Measurements from ENCODE around the gene TMEM109. TPM values are rescaled to one million over a fixed set of nuclear protein-coding genes. Genes with fewer than 3 reads are reported as not detected.

TMEM109 gene
- total RNA-seq, 1 experiment from 2014 or later = 78.1 TPM

GRCh38 chr11:60887556-60887955 lies 26.4 kb upstream of the TMEM109 start:
- no TSS peak for BruUV-seq (replicated peaks)
- intact Hi-C loops (cut with micrococcal nuclease; ENCODE audit: unreplicated experiment) = loop anchor here (1.0 kb wide), 2 partner anchors 56 to 112 kb away; no protein-coding TSS in a partner anchor
- Mint-ChIP-seq H3K4me3 (ENCODE audit: low read depth, unreplicated experiment) (no peak overlapping the region), H3K27ac (ENCODE audit: unreplicated experiment) (no peak overlapping the region), H3K4me1 (ENCODE audit: low read depth, unreplicated experiment) (no peaks in the 10 kb centered on the region), H3K36me3 (ENCODE audit: insufficient read depth, unreplicated experiment) (peaks cover 6% of the 10 kb centered on the region), H3K27me3 (ENCODE audit: unreplicated experiment) (no peaks in the 10 kb centered on the region), H3K9me3 (ENCODE audit: low read depth, unreplicated experiment) (no peaks in the 10 kb centered on the region)
- DNase-seq = peak; percentile 47
- CTCF ChIA-PET = interaction anchor here (0.7 to 1.8 kb wide), 11 partner anchors 12 to 542 kb away, joined by 3 to 54 read pairs (median 4); partner anchors contain the start of gene TMEM109
- TF ChIP-seq CTCF (IDR thresholded peaks at IDR 0.05; ENCODE audit: unreplicated experiment) = peak; percentile 30

- intact Hi-C loops (cut with micrococcal nuclease; ENCODE audit: unreplicated experiment) = no loop called here
- no peaks in the 10 kb centered on the region for H3K4me1 Mint-ChIP-seq (ENCODE audit: low read depth, unreplicated experiment)
- no peaks in the 10 kb centered on the region for H3K9me3 Mint-ChIP-seq (ENCODE audit: low read depth, unreplicated experiment)
- CTCF ChIA-PET = interaction anchor here (0.7 kb wide), 1 partner anchor 118 kb away, joined by 4 read pairs; no protein-coding TSS in a partner anchor
- no peaks in the 10 kb centered on the region for H3K27me3 Mint-ChIP-seq (ENCODE audit: unreplicated experiment)
- BruUV-seq (replicated peaks) = no TSS peak
- no peak for DNase-seq
- peaks cover 6% of the 10 kb centered on the region for H3K36me3 Mint-ChIP-seq (ENCODE audit: insufficient read depth, unreplicated experiment)
- no peak overlapping the region for H3K4me3 Mint-ChIP-seq (ENCODE audit: low read depth, unreplicated experiment)
- H3K27ac Mint-ChIP-seq (ENCODE audit: unreplicated experiment) = no peak overlapping the region
- TF ChIP-seq CTCF (IDR thresholded peaks at IDR 0.05; ENCODE audit: unreplicated experiment) = no peak
Observed at GRCh38 chr11:60889869-60890311, 24.1 kb upstream of the TMEM109 start.

- H3K4me1 Mint-ChIP-seq (ENCODE audit: low read depth, unreplicated experiment) = no peaks in the 10 kb centered on the region
- no peak overlapping the region for H3K27ac Mint-ChIP-seq (ENCODE audit: unreplicated experiment)
- BruUV-seq (replicated peaks) = no TSS peak
- no peaks in the 10 kb centered on the region for H3K27me3 Mint-ChIP-seq (ENCODE audit: unreplicated experiment)
- CTCF ChIA-PET = no interaction called here
- no peaks in the 10 kb centered on the region for H3K9me3 Mint-ChIP-seq (ENCODE audit: low read depth, unreplicated experiment)
- peaks cover 6% of the 10 kb centered on the region for H3K36me3 Mint-ChIP-seq (ENCODE audit: insufficient read depth, unreplicated experiment)
- intact Hi-C loops (cut with micrococcal nuclease; ENCODE audit: unreplicated experiment) = no loop called here
- no peak for DNase-seq
- no peak overlapping the region for H3K4me3 Mint-ChIP-seq (ENCODE audit: low read depth, unreplicated experiment)
- no peak for TF ChIP-seq CTCF (IDR thresholded peaks at IDR 0.05; ENCODE audit: unreplicated experiment)
Observed at GRCh38 chr11:60890696-60891095, 23.3 kb upstream of the TMEM109 start.

- Mint-ChIP-seq H3K4me3 (ENCODE audit: low read depth, unreplicated experiment) (no peak overlapping the region), H3K27ac (ENCODE audit: unreplicated experiment) (no peak overlapping the region), H3K4me1 (ENCODE audit: low read depth, unreplicated experiment) (no peaks in the 10 kb centered on the region), H3K36me3 (ENCODE audit: insufficient read depth, unreplicated experiment) (peaks cover 8% of the 10 kb centered on the region), H3K27me3 (ENCODE audit: unreplicated experiment) (no peaks in the 10 kb centered on the region), H3K9me3 (ENCODE audit: low read depth, unreplicated experiment) (no peaks in the 10 kb centered on the region)
- CTCF ChIA-PET = interaction anchor here (0.6 kb wide), 1 partner anchor 134 kb away, joined by 3 read pairs; the partner anchor contains the start of gene MS4A15
- DNase-seq = no peak
- intact Hi-C loops (cut with micrococcal nuclease; ENCODE audit: unreplicated experiment) = no loop called here
- TF ChIP-seq CTCF (IDR thresholded peaks at IDR 0.05; ENCODE audit: unreplicated experiment) = no peak
- BruUV-seq (replicated peaks) = no TSS peak
Observed at GRCh38 chr11:60891103-60891741, 22.7 kb upstream of the TMEM109 start.

All from Calu3 (cell line).